22Rv1 (cell line): Measurements from ENCODE around the gene PLA2R1.

Source experiments
- H3K27ac ChIP-seq: fragments of 450-650 bp; 2 replicates; pipeline ENCODE4 v1.5.1; 2017
- CTCF ChIP-seq: fragments of 450-650 bp; IDR thresholded peaks from 2 replicates; pipeline ENCODE4 v1.5.1; 2017; ENCODE audit warnings: mild to moderate bottlenecking
- ZFX ChIP-seq: fragments of 450-650 bp; IDR thresholded peaks from 2 replicates; pipeline ENCODE4 v1.6.1; 2017; ENCODE audit warnings: antibody characterized with exemption, borderline replicate concordance

Gene PLA2R1

DNA sequence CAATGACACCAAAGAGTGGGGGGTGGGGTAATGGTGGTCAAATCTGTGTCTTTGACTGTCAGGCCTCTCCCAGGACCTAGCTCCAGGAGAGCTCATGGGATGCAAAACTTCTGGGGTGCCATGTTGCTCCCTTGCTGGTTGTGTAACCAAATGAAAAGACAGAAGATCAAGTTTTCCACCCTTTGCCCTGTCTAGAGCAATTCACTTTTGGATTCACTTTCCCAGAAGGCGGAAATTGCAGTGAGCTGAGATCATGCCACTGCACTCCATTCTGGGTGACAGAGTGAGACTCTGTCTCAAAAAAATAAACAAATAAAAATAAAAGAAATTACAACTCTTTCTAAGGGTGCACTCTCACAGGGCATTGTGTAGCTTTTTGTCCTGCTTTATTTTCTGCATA lies 34.9 kb upstream of the PLA2R1 start:
- TF ChIP-seq CTCF (no peak), ZFX (no peak)
- no peak overlapping the region for H3K27ac ChIP-seq

DNA sequence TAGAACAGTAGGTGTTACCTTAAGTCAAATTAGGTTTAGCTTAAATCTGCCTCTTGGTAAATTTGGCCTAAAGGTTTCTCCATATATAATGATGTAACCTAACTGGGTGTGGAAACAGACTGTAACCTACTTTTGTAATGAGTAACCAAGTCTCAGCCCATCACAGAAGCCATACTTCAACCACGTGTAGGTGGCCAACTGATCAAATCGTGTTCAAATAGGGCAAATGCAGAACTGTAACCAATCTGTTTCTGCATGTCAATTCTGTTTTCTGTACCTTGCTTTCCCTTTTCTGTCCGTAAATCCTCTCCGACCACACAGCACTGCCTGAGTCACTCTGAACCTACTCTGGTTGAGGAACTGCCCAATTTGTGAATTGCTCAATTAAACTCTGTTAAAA lies 34.0 kb upstream of the PLA2R1 start:
- H3K27ac ChIP-seq, result no peak overlapping the region
- TF ChIP-seq ZFX (no peak), CTCF (no peak)

DNA sequence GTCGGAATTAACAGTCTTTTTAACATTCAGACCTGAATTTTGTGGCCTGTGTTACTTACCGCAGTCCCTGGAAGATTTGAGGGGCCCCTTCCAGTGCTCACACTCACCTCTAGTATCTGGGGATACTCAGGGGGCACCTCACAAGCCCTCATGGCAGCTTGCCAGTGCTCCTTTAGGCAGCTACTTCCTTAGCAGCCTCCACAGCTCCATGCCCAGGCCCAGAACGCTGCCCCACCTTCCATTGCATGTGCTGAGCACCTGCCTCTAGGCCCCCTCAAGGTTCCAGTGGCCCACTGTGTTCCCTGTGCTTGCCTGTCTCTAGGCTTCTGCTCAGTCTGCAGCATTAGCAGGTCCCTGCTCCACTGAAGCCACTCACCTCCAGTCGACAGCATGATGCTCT lies 30.0 kb upstream of the PLA2R1 start:
- H3K27ac ChIP-seq, result no peak overlapping the region
- TF ChIP-seq CTCF, result no peak
- TF ChIP-seq ZFX, result no peak

- no peak overlapping the region for H3K27ac ChIP-seq
- TF ChIP-seq ZFX (no peak), CTCF (no peak)
These were observed 29.0 kb upstream of the PLA2R1 start for GRCh38 chr2:160091381-160091780.

- H3K27ac ChIP-seq, result no peak overlapping the region
- 0 out of 2 replicates have a peak, but pooled peaks have one; percentile 21 for TF ChIP-seq CTCF
- no peak for TF ChIP-seq ZFX
These were observed 25.7 kb upstream of the PLA2R1 start for GRCh38 chr2:160087854-160088745.

DNA sequence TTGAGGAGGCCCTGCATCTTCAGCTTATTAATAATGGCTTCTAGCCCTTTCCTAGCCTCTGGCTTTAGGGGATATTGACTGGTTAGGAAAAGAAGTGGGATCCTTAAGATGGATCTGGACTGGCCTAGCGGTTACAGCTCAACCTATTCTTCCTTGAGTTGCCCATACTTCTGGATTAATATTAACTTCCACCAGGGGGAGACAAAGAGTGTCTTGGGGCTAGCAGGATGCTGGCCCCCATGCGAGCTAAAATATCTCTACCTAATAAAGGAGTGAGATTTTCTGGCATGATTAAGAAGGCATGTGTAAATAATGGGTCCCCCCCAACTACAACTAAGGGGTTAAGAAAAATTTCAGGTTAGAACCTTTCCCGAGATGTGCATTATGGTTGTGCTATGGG lies 23.2 kb upstream of the PLA2R1 start:
- TF ChIP-seq ZFX (no peak), CTCF (peak; percentile 51)
- H3K27ac ChIP-seq, result no peak overlapping the region

GRCh38 chr2:160077912-160078810 lies 15.7 kb upstream of the PLA2R1 start:
- no peak overlapping the region for H3K27ac ChIP-seq
- TF ChIP-seq ZFX (no peak), CTCF (no peak)
